Embryonic facial prominence (tissue), 1 donor: ENCODE results near the gene TPX2.
"Not testable (repeated sequence)": the region's sequence is repeated elsewhere in the genome, so short reads cannot be mapped to it uniquely, and the experiment has no call there.

ENCODE experiments used
- DNase-seq: peaks from one replicate; pipeline ENCODE4 v3.0.0-alpha.2; 2016; ENCODE audit errors: extremely low spot score

Gene TPX2

DNA sequence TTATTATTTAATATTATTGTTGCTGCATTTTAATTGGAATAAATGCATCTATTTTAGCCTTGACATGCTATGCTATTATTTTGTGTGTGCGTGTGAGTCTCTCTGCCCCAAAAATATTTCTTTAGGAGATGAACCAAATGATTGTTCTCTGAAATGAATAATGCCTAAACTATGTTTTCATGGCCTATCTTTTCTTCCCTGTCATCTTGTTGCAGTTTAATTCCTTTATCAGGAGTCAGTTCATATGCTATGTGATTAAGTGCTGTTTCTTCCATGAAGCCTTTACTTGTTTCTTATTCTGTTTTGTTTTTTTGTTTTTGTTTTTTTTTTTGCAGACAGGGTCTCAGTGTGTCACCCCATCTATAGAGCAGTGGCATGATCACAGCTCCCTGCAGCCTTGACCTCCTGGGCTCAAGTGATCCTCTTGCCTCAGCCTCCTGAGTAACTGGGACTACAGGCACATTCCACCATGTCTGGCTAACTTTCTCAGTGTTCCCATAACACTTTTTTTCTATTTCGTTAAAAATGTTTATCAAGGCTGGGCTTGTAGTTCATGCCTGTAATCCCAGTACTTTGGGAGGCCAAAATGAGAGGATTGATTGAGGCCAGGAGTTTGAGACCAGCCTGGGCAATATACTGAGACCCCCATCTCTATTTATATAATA lies 25.7 kb downstream of the TPX2 start:
- DNase-seq: no peak

- no peak for DNase-seq
Observed at GRCh38 chr20:31767805-31768204, 28.7 kb downstream of the TPX2 start.

GRCh38 chr20:31769681-31770080 lies 30.6 kb downstream of the TPX2 start:
- DNase-seq: no peak

- no peak for DNase-seq
Observed at GRCh38 chr20:31770243-31770642, 31.2 kb downstream of the TPX2 start.

DNA sequence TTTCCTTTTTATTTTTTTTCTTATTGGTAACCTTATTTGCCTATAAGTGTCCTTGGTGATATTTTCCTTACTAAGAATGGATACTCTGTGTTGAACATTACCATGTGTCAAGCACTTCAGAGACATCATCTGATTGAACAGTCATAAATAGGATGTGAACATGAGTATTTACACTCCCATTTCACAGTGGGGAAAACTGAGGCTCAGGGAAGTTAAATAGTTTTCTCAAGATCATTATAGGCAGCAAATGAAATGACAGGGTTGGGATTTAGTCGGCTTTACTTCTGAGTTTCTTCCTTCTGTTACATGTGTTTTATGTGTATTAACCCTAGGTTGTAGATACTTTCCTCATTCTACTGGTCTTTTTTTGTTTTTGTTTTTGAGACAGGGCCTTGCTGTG lies 35.3 kb downstream of the TPX2 start:
- no peak for DNase-seq

GRCh38 chr20:31780839-31781238 lies 41.7 kb downstream of the TPX2 start:
- no peak for DNase-seq

DNA sequence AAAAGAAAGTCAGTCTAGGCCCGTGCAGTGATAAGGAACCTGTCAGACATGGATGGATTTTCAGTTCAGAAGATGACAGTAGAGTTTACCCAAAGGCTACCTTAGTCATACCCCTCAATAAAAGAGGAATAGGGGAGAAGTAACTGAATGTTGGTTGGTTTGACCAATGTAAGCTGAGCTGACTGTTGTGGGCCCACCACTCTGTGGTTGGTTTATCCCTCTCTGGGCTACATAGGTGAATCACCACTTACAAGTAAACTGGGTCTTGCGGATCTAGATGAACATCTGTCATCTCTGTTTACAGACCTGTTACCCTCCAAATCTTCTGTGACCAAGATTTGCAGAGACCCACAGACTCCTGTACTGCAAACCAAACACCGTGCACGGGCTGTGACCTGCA lies 42.9 kb downstream of the TPX2 start:
- no peak for DNase-seq

DNA sequence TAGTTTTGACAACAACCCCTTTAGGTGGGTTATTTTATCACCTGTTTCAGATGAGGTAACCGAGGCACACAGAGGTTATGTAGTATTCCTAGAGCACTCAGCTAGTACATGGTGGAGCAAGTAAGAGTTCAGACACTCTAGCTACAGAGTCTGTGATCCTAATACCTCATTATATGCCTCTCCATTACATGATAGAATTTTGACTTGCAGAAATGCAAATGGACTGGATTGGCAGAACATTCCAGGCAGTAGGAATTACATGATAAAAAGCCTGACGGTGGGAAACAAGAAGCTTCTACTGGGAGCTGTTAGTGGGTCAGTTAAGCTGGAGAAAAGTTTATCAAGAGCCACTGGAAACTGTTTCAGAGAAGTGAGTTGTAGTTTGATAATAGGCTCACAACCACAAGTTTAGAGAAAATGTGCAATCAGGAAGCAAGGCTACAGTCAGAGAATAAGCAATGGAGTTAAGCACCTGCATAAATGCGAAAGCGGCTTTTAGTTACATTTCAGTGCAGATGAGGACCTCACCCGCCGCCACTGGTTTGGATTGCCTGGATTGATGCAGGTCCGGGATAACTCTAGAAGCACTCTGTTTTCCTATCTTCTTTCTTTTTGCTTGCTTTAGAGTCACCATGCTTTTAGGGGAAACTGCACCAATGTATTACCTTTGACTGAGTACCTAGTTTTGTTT lies 45.4 kb downstream of the TPX2 start:
- no peak for DNase-seq

GRCh38 chr20:31785089-31785488 lies 46.0 kb downstream of the TPX2 start:
- DNase-seq: no peak

- no peak for DNase-seq
Observed at GRCh38 chr20:31788578-31788977, 49.5 kb downstream of the TPX2 start.

DNA sequence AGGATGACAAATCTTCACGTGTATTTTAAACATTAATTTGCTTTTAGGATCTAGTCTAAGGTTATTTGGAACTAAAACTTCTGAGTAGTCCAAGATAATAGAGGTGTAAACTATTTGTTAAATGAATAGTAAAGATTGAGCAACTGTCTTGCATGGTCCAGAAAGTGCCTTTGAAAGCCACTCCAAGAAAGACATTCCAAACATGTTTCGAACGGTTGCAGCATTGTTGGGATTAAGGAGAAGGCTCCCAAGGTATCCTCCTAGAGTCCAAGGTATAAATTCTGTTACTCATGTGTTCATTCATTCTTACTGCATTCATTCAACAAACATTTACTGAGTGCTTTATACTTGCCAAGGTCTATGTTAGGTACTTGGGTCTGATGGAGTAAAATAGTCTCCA lies 51.3 kb downstream of the TPX2 start:
- DNase-seq: no peak

DNA sequence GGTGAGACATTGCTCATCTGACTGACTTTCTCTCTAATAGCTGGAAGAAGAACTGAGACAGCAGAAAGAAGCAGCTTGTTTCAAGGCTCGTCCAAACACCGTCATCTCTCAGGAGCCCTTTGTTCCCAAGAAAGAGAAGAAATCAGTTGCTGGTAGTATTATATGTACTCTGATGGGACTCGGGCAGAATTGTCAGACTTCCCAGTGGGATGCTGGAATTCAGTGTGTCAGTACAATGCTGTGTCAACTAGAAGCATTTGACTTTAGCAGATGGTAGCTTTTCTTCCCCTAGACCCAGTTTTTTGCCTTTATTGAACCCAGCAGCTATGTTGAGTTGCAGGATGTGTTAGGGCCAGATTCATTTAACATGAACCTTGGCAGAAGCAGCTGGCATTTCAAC lies 58.3 kb downstream of the TPX2 start:
- DNase-seq: no peak

DNA sequence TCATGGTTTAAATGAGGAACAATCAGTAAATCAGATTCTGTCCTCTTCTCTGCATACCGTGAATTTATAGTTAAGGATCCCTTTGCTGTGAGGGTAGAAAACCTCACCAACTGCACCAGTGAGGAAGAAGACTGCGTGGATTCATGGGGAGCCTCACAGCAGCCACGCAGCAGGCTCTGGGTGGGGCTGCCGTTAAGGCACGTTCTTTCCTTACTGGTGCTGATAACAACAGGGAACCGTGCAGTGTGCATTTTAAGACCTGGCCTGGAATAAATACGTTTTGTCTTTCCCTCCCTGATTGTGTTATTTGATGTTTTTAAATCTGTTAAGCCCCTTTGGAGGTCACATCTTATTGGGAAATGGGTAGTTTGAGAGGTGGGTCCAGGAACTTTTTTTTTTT lies 62.4 kb downstream of the TPX2 start:
- DNase-seq: no peak

GRCh38 chr20:31803552-31804291 lies 64.6 kb downstream of the TPX2 start:
- no peak for DNase-seq

- DNase-seq: no peak
Observed at GRCh38 chr20:31806564-31807355, 67.7 kb downstream of the TPX2 start.

- no peak for DNase-seq
Observed at GRCh38 chr20:31808481-31808880, 69.4 kb downstream of the TPX2 start.

DNA sequence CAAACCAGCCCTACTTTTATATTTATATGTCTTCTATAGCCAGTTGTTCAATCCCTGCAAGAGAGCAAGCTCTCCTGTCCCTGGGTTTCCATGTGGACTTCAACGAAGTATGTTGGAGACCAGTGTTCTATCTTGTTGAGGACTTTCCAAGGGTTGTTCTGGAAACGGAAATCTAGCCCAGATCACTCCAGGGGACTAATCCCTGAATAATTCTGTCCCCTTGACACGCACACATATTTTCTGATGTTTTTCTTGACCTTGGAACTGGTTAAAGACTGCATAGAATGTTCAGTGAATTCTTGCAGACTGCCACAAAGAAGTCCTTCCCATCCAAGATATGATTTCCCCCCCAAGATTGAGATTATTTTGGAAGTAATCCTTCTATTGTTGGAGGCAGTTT lies 70.6 kb downstream of the TPX2 start:
- DNase-seq: no peak

- DNase-seq: no peak
Observed at GRCh38 chr20:31811198-31811597, 72.1 kb downstream of the TPX2 start.

- no peak for DNase-seq
Observed at GRCh38 chr20:31811796-31812728, 73.0 kb downstream of the TPX2 start.

DNA sequence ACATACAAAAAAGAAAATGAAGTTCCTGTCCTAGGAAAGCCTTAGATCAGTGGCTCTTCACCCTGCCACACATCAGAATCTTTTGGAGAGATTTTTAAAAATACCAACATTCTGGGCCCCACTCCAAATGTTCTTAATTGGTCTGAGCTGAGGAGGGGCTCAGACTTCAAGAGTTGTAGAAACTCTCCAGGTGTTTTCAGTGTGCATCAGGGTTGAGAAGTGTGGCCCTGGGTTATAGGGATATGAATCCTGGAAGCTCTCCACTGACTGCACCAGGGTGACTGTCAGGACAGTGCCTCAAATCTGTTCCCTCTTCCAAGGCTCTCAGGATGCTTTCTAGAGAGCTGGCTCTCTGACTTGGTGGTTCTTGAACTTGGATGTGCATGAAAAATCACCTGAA lies 74.5 kb downstream of the TPX2 start:
- DNase-seq: no peak

DNA sequence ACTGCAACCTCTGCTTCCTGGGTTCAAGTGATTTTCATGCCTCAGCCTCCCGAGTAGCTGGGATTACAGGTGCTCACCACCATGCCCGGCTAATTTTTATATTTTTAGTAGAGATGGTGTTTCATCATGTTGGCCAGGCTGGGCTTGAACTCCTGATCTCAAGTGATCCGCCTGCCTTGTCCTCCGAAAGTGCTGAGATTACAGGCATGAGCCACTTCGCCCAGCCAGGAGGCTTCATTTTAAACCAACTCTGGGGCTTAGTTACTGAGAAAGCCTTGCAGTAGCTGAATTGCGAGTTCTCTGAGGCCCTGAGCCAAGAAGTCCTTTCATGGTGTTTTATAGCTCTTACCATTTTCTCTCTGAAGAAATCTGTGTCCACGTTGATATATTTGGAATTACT lies 75.1 kb downstream of the TPX2 start:
- DNase-seq: not testable (repeated sequence)
